H9 (cell line): ENCODE results near the gene MYO1F. TPM values are rescaled to one million over a fixed set of nuclear protein-coding genes. Genes with fewer than 3 reads are reported as not detected.

Experiments used
- DNase-seq: peaks from one replicate; pipeline ENCODE4 v3.0.0-alpha.2; 2017
- H2AFZ ChIP-seq: one replicate; pipeline ENCODE4 v1.6.1; 2013; ENCODE audit warnings: mild to moderate bottlenecking, low read length, control low read depth, moderate library complexity
- H2AK5ac ChIP-seq: 2 replicates; pipeline ENCODE4 v1.6.1; 2013; ENCODE audit warnings: low read length, control low read depth, mixed read lengths; ENCODE audit not compliant: insufficient read length
- H2BK120ac ChIP-seq: one replicate; pipeline ENCODE4 v1.6.1; 2013; ENCODE audit warnings: low read depth, mild to moderate bottlenecking, low read length, control low read depth, inconsistent platforms; ENCODE audit not compliant: poor library complexity, severe bottlenecking
- H2BK12ac ChIP-seq: 2 replicates; pipeline ENCODE4 v1.6.1; 2013; ENCODE audit warnings: low read length, control low read depth, mixed read lengths, low read depth; ENCODE audit not compliant: insufficient read length
- H2BK15ac ChIP-seq: 2 replicates; pipeline ENCODE4 v1.6.1; 2013; ENCODE audit warnings: low read depth, low read length, control low read depth
- H2BK20ac ChIP-seq: one replicate; pipeline ENCODE4 v1.6.1; 2013; ENCODE audit warnings: low read depth, mild to moderate bottlenecking, low read length, control low read depth, inconsistent platforms; ENCODE audit not compliant: poor library complexity, severe bottlenecking
- H2BK5ac ChIP-seq: 2 replicates; pipeline ENCODE4 v1.6.1; 2013; ENCODE audit warnings: low read length, control low read depth, mixed read lengths; ENCODE audit not compliant: insufficient read length
- H3K14ac ChIP-seq: 2 replicates; pipeline ENCODE4 v1.6.1; 2013; ENCODE audit warnings: low read length, control low read depth; ENCODE audit not compliant: insufficient read depth
- H3K18ac ChIP-seq: 2 replicates; pipeline ENCODE4 v1.6.1; 2013; ENCODE audit warnings: low read depth, mild to moderate bottlenecking, mixed read lengths, low read length, control low read depth; ENCODE audit not compliant: insufficient read length
- H3K23ac ChIP-seq: 2 replicates; pipeline ENCODE4 v1.6.1; 2013; ENCODE audit warnings: low read length, control low read depth, mixed read lengths, low read depth; ENCODE audit not compliant: insufficient read length
- H3K23me2 ChIP-seq: 2 replicates; pipeline ENCODE4 v1.6.1; 2013; ENCODE audit warnings: low read depth, mild to moderate bottlenecking, mixed read lengths, low read length, control low read depth; ENCODE audit not compliant: insufficient read length, poor library complexity, severe bottlenecking
- H3K27ac ChIP-seq: 2 replicates; pipeline ENCODE4 v1.5.1; 2013; ENCODE audit warnings: low read length, control low read depth, mixed read lengths, low read depth; ENCODE audit not compliant: insufficient read length
- H3K27me3 ChIP-seq: 2 replicates; pipeline ENCODE4 v1.6.1; 2013; ENCODE audit warnings: low read length, control low read depth, inconsistent platforms; ENCODE audit not compliant: insufficient read depth
- H3K4ac ChIP-seq: 2 replicates; pipeline ENCODE4 v1.6.1; 2013; ENCODE audit warnings: low read depth, mild to moderate bottlenecking, control low read depth, inconsistent platforms, low read length, moderate library complexity
- H3K4me1 ChIP-seq: 2 replicates; pipeline ENCODE4 v1.6.1; 2013; ENCODE audit warnings: low read length, control low read depth, inconsistent platforms; ENCODE audit not compliant: insufficient read depth
- H3K4me2 ChIP-seq: 2 replicates; pipeline ENCODE4 v1.6.1; 2013; ENCODE audit warnings: low read length, control low read depth, mixed read lengths; ENCODE audit not compliant: insufficient read length, insufficient read depth
- H3K56ac ChIP-seq: 2 replicates; pipeline ENCODE4 v1.6.1; 2013; ENCODE audit warnings: low read depth, mild to moderate bottlenecking, mixed read lengths, low read length, control low read depth; ENCODE audit not compliant: insufficient read length
- H3K79me1 ChIP-seq: 2 replicates; pipeline ENCODE4 v1.6.1; 2013; ENCODE audit warnings: low read depth, mild to moderate bottlenecking, moderate library complexity, low read length, control low read depth, inconsistent platforms; ENCODE audit not compliant: insufficient read depth, poor library complexity, severe bottlenecking
- H3K79me2 ChIP-seq: 2 replicates; pipeline ENCODE4 v1.6.1; 2013; ENCODE audit warnings: low read length, control low read depth, inconsistent platforms; ENCODE audit not compliant: insufficient read depth
- H3K9ac ChIP-seq: 2 replicates; pipeline ENCODE4 v1.6.1; 2013; ENCODE audit warnings: low read length, control low read depth, mixed read lengths; ENCODE audit not compliant: insufficient read length; ENCODE audit errors: extremely low read depth
- H3K9me3 ChIP-seq: one replicate; pipeline ENCODE4 v1.6.1; 2013; ENCODE audit warnings: low read depth, low read length, inconsistent platforms; ENCODE audit not compliant: control insufficient read depth
- H3T11ph ChIP-seq: one replicate; pipeline ENCODE4 v1.6.1; 2013; ENCODE audit warnings: mild to moderate bottlenecking, low read length, control low read depth, inconsistent platforms
- H4K20me1 ChIP-seq: one replicate; pipeline ENCODE4 v1.6.1; 2013; ENCODE audit not compliant: control insufficient read depth, insufficient read length, insufficient read depth
- H4K5ac ChIP-seq: 2 replicates; pipeline ENCODE4 v1.6.1; 2013; ENCODE audit warnings: low read depth, mild to moderate bottlenecking, mixed read lengths, low read length, control low read depth; ENCODE audit not compliant: insufficient read length
- H4K8ac ChIP-seq: replicated peaks from 2 replicates; pipeline ENCODE4 v1.6.1; 2013; ENCODE audit warnings: low read length, control low read depth, mixed read lengths, low read depth; ENCODE audit not compliant: insufficient read length
- H4K91ac ChIP-seq: 2 replicates; pipeline ENCODE4 v1.6.1; 2013; ENCODE audit warnings: low read depth, mild to moderate bottlenecking, moderate library complexity, mixed read lengths, low read length, control low read depth; ENCODE audit not compliant: insufficient read length
- H3K27ac Mint-ChIP-seq, 3 experiments: 2 replicates in 2 of 3; 3 replicates in 1 of 3; pipeline ENCODE4 v1.8.0; 2020 to 2021; ENCODE audit warnings: mixed read lengths in 3 of 3, mild to moderate bottlenecking in 1 of 3, moderate library complexity in 1 of 3
- H3K27me3 Mint-ChIP-seq: 2 replicates; pipeline ENCODE4 v1.8.0; 2021; ENCODE audit warnings: low read depth, mild to moderate bottlenecking, moderate library complexity, mixed read lengths
- H3K36me3 Mint-ChIP-seq, 3 experiments: 2 replicates in 2 of 3; 3 replicates in 1 of 3; pipeline ENCODE4 v1.8.0; 2020 to 2021; ENCODE audit warnings: low read depth in 3 of 3, mixed read lengths in 3 of 3; ENCODE audit not compliant: insufficient read depth in 1 of 3
- H3K4me1 Mint-ChIP-seq, 2 experiments: 2 replicates each; pipeline ENCODE4 v1.8.0; 2020; ENCODE audit warnings: mixed read lengths in 2 of 2
- H3K4me3 Mint-ChIP-seq, 2 experiments: 2 replicates in 1 of 2; 3 replicates in 1 of 2; pipeline ENCODE4 v1.8.0; 2020 to 2021; ENCODE audit warnings: mild to moderate bottlenecking in 2 of 2, mixed read lengths in 2 of 2, moderate library complexity in 1 of 2
- H3K9me3 Mint-ChIP-seq, 2 experiments: 2 replicates in 1 of 2; 3 replicates in 1 of 2; pipeline ENCODE4 v1.8.0; 2020; ENCODE audit warnings: mild to moderate bottlenecking in 2 of 2, mixed read lengths in 2 of 2, moderate library complexity in 1 of 2
- WGBS: extraction: QIAGEN DNeasy Blood & Tissue Kit; methylation state at CpG from one replicate; pipeline ENCODE4 v1.1.7; 2013; ENCODE audit warnings: missing lambda C conversion rate, low lambda C conversion rate, mixed read lengths; ENCODE audit not compliant: insufficient read length; ENCODE audit errors: extremely low coverage; 5-methylcytosine and 5-hydroxymethylcytosine counted together
- total RNA-seq: library from RNA; stranded (reverse); gene quantifications from 2 replicates; pipeline ENCODE4 v1.2.1, GENCODE V29; 2021
- TF ChIP-seq, protein P1 (sequence below): fragments of 200-600 bp; sonication (generic); conservative IDR thresholded peaks from 3 replicates; pipeline ENCODE4 v1.8.0; 2021; ENCODE audit warnings: antibody characterized with exemption, mild to moderate bottlenecking

The MYO1F gene
- total RNA-seq, 1 experiment from 2014 or later = 1.0 TPM

- no peaks in the 10 kb centered on the region for H3K79me2 ChIP-seq
- no peak overlapping the region for H2BK15ac ChIP-seq
- Mint-ChIP-seq H3K4me3 (no peak overlapping the region), H3K36me3 (no peaks in the 10 kb centered on the region), H3K27me3 (no peaks in the 10 kb centered on the region; the same call in none of the 2 replicates), H3K9me3 (no peaks in the 10 kb centered on the region), H3K4me1 (peaks cover 4 to 6% of the 10 kb centered on the region in 2 experiments; a peak in 2 of 4 replicates), H3K27ac (no peak overlapping the region)
- no peaks in the 10 kb centered on the region for H4K20me1 ChIP-seq
- H3K18ac ChIP-seq = no peak overlapping the region
- H3K4me1 ChIP-seq = no peaks in the 10 kb centered on the region
- H2AFZ ChIP-seq = no peak overlapping the region
- H2BK5ac ChIP-seq = no peak overlapping the region
- no peak overlapping the region for H3K9ac ChIP-seq
- no peak overlapping the region for H4K8ac ChIP-seq
- H4K5ac ChIP-seq = no peak overlapping the region
- H3K9me3 ChIP-seq = no peaks in the 10 kb centered on the region
- no peak overlapping the region for H3K23ac ChIP-seq
- H2BK20ac ChIP-seq = no peak overlapping the region
- no peaks in the 10 kb centered on the region for H3K23me2 ChIP-seq
- no peaks in the 10 kb centered on the region for H3K27me3 ChIP-seq
- no peak overlapping the region for H2AK5ac ChIP-seq
- H4K91ac ChIP-seq = no peak overlapping the region
- no peak for DNase-seq
- no peaks in the 10 kb centered on the region for H3K79me1 ChIP-seq
- H3T11ph ChIP-seq = no peak overlapping the region
- no peak overlapping the region for H2BK12ac ChIP-seq
- WGBS = no CpG with 5 or more reads among the region's 8 CpGs
- H3K27ac ChIP-seq = no peak overlapping the region
- H3K4me2 ChIP-seq = no peak overlapping the region
- H2BK120ac ChIP-seq = no peak overlapping the region
- H3K56ac ChIP-seq = no peak overlapping the region
- no peak overlapping the region for H3K14ac ChIP-seq
- no peak overlapping the region for H3K4ac ChIP-seq
- TF ChIP-seq, protein P1, sequence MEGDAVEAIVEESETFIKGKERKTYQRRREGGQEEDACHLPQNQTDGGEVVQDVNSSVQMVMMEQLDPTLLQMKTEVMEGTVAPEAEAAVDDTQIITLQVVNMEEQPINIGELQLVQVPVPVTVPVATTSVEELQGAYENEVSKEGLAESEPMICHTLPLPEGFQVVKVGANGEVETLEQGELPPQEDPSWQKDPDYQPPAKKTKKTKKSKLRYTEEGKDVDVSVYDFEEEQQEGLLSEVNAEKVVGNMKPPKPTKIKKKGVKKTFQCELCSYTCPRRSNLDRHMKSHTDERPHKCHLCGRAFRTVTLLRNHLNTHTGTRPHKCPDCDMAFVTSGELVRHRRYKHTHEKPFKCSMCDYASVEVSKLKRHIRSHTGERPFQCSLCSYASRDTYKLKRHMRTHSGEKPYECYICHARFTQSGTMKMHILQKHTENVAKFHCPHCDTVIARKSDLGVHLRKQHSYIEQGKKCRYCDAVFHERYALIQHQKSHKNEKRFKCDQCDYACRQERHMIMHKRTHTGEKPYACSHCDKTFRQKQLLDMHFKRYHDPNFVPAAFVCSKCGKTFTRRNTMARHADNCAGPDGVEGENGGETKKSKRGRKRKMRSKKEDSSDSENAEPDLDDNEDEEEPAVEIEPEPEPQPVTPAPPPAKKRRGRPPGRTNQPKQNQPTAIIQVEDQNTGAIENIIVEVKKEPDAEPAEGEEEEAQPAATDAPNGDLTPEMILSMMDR = no peak
These were observed 41.5 kb upstream of the MYO1F start for GRCh38 chr19:8618751-8619150.
